Right renal pelvis (tissue), 4 donors: Measurements from ENCODE around the gene CHD3. TPM values are rescaled to one million over a fixed set of nuclear protein-coding genes. Genes with fewer than 3 reads are reported as not detected.
A peak's percentile ranks its signal among the peaks of the same experiment; 100 is the strongest.

Experiments used
- DNase-seq, 4 donors: peaks; one replicate each; pipeline ENCODE4 v3.0.0-alpha.2; 2013; ENCODE audit warnings: low read depth in 4 of 4, low spot score in 3 of 4, missing footprints in 1 of 4
- polyA plus RNA-seq, 4 donors: library from polyadenylated mRNA; unstranded; fragments of 120-200 nt; gene quantifications; one replicate each; pipeline ENCODE4 v1.2.1, GENCODE V29; 2013; ENCODE audit not compliant: insufficient read length in 4 of 4

Gene CHD3
- polyA plus RNA-seq, 4 donors: 149 to 161 (median 157) TPM

GRCh38 chr17:7864995-7865650, 23.5 kb upstream of the CHD3 start:
- DNase-seq: no peak

GRCh38 chr17:7867881-7868329, 20.7 kb upstream of the CHD3 start:
- DNase-seq: no peak

- DNase-seq: no peak
Observed at GRCh38 chr17:7873051-7873450, 15.5 kb upstream of the CHD3 start.

- no peak for DNase-seq
Observed at GRCh38 chr17:7875804-7876370, 12.7 kb upstream of the CHD3 start.

- DNase-seq: no peak
Observed at GRCh38 chr17:7878234-7878633, 10.4 kb upstream of the CHD3 start.

GRCh38 chr17:7880076-7880868, 8.3 kb upstream of the CHD3 start:
- no peak for DNase-seq

- DNase-seq: no peak
Observed at GRCh38 chr17:7881276-7882054, 7.1 kb upstream of the CHD3 start.

- DNase-seq: no peak
Observed at GRCh38 chr17:7882068-7882467, 6.5 kb upstream of the CHD3 start.

GRCh38 chr17:7882629-7883028, 6.0 kb upstream of the CHD3 start:
- DNase-seq: no peak

- peak in 2 of 4 donors; percentile 36 to 43 for DNase-seq
Observed at GRCh38 chr17:7883781-7884386, 4.7 kb upstream of the CHD3 start.

GRCh38 chr17:7884581-7885366, 3.8 kb upstream of the CHD3 start:
- DNase-seq: no peak

GRCh38 chr17:7885367-7886226, 3.0 kb upstream of the CHD3 start:
- DNase-seq: peak in 3 of 4 donors; percentile 52 to 72 (median 65)

- peak in 3 of 4 donors; percentile 18 to 59 (median 27) for DNase-seq
Observed at GRCh38 chr17:7886227-7887037, 2.2 kb upstream of the CHD3 start.

GRCh38 chr17:7887038-7887481, 1.5 kb upstream of the CHD3 start:
- no peak for DNase-seq

GRCh38 chr17:7887482-7888183, 956 bp upstream of the CHD3 start:
- peak; percentile 91 to 95 (median 94) for DNase-seq

- DNase-seq: peak in 3 of 4 donors; percentile 58 to 80 (median 75)
Observed at GRCh38 chr17:7889166-7889955, 772 bp downstream of the CHD3 start.
